ENCODE results near the gene MSH3.
"Not testable (repeated sequence)": the region's sequence is repeated elsewhere in the genome, so short reads cannot be mapped to it uniquely, and the experiment has no call there.

MSH3 gene

GRCh38 chr5:80759866-80760577 is 105.6 kb downstream of the MSH3 start:
- DNase-seq: no peak

GRCh38 chr5:80760680-80761079 is 106.2 kb downstream of the MSH3 start:
- no peak for DNase-seq

GRCh38 chr5:80761176-80761575 is 106.7 kb downstream of the MSH3 start:
- no peak for DNase-seq

- DNase-seq: no peak
Measured at GRCh38 chr5:80761966-80762365, 107.5 kb downstream of the MSH3 start.

GRCh38 chr5:80762573-80762972 is 108.1 kb downstream of the MSH3 start:
- no peak for DNase-seq

GRCh38 chr5:80763211-80763610 is 108.8 kb downstream of the MSH3 start:
- no peak for DNase-seq

- DNase-seq: no peak
Measured at GRCh38 chr5:80763873-80764647, 109.6 kb downstream of the MSH3 start.

GRCh38 chr5:80764786-80765185 is 110.3 kb downstream of the MSH3 start:
- no peak for DNase-seq

- no peak for DNase-seq
Measured at GRCh38 chr5:80777347-80778287, 123.2 kb downstream of the MSH3 start.

- DNase-seq: no peak
Measured at GRCh38 chr5:80780024-80780423, 125.6 kb downstream of the MSH3 start.

GRCh38 chr5:80780761-80781285 is 126.4 kb downstream of the MSH3 start:
- no peak for DNase-seq

- no peak for DNase-seq
Measured at GRCh38 chr5:80781356-80781755, 126.9 kb downstream of the MSH3 start.

- no peak for DNase-seq
Measured at GRCh38 chr5:80782626-80783025, 128.2 kb downstream of the MSH3 start.

- not testable (repeated sequence) for DNase-seq
Measured at GRCh38 chr5:80783751-80784150, 129.3 kb downstream of the MSH3 start.

- no peak for DNase-seq
Measured at GRCh38 chr5:80784451-80784850, 130.0 kb downstream of the MSH3 start.

GRCh38 chr5:80789319-80790016 is 135.0 kb downstream of the MSH3 start:
- DNase-seq: not testable (repeated sequence)

- no peak for DNase-seq
Measured at GRCh38 chr5:80790698-80791097, 136.2 kb downstream of the MSH3 start.

GRCh38 chr5:80793354-80793753 is 138.9 kb downstream of the MSH3 start:
- no peak for DNase-seq

- no peak for DNase-seq
Measured at GRCh38 chr5:80796846-80797245, 142.4 kb downstream of the MSH3 start.

- DNase-seq: no peak
Measured at GRCh38 chr5:80797428-80798024, 143.1 kb downstream of the MSH3 start.

- no peak for DNase-seq
Measured at GRCh38 chr5:80798166-80798565, 143.7 kb downstream of the MSH3 start.

GRCh38 chr5:80798633-80799032 is 144.2 kb downstream of the MSH3 start:
- no peak for DNase-seq
